Hematopoietic multipotent progenitor cell treated with erythropoietin and hydrocortisone succinate and interleukin-3 and kit ligand, for 8 days (in vitro differentiated cells): ENCODE data around the gene RSPH1.

ENCODE experiments used
- DNase-seq: peaks from one replicate; pipeline ENCODE4 v3.0.0-alpha.2; 2015

Gene RSPH1

GRCh38 chr21:42443181-42443785 is 52.7 kb downstream of the RSPH1 start:
- no peak for DNase-seq

DNA sequence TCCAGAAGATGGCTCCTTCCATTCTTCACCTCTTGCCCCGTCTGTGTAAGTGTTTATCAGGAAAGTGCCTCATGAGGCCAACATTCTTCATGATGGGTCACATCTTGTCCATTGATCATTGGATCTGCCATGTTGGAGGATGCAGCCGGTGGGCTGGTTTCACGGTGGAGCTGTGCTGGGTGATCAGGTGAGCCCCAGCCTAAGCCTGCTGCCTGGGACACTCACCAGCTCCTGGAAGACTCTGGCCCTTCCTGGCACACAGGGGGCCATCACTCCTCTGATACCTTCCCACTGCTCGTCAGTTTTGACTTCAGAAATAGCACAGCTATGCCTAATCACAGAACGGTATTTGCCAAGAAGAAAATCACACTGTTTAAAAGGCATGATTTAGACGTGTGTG is 54.1 kb downstream of the RSPH1 start:
- DNase-seq = no peak

DNA sequence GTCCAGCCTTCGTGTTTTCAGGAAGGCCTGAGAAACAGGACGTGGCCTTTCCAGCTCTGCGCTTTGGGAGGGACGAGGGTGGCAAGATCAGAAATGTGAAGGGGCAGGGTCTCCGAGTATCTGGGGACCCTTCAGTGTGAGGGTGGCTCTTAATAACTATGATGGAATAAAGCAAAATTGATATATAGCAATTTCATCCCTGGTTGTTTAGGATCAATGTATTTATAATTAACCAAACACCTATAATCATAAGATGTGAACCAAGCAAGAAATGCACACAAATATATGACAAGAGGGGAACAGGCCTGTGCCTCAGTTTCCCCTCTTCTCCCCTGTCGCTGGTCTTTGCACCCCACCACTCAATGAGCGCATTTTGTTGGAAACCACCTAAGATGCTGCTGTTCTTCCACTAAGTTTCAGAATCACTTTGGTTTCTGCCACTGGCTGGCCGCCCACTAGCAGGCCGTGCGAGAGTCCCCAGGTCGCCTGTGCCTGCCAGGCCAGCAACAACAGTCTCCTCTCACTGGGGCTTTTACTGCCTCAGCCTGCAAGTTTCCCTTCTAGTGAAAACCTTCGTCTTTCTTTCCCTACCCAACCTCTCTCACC is 55.7 kb downstream of the RSPH1 start:
- no peak for DNase-seq

DNA sequence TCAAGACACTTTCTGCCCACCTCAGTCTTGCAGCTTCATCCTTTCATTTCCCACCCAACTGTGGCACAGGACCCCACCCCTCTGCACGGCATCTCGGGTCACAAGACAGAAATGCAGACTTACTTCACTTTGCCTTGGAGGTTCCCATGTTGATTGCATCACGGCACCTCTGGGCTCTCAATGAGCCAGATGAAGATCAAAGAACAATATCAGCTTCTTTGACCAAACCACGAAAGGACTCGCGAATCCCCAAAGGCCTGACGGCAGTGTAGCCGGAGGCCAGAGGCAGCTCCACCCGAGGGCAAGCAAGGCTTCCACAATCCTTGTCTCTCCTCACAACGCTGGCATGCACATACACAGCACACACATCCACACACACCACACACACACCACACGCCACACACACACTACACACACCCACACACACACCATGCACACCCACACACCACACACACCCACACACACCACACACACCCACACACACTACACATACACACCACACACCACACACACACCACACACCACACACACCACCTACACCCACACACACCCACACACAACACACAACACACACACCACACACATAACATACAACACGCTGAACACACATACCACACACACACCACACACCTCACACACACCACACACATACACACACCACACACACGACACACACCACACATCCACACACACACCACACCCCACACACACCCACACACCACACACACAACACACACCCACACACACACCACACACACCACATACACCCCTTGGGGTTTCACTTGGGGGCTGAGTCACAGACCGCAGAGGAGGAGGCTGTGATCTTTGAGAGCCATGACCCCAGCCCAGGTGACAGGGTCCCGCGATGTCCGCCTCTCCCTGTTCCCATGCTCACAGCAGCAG is 56.5 kb downstream of the RSPH1 start:
- no peak for DNase-seq

GRCh38 chr21:42438316-42439205 is 57.5 kb downstream of the RSPH1 start:
- no peak for DNase-seq

DNA sequence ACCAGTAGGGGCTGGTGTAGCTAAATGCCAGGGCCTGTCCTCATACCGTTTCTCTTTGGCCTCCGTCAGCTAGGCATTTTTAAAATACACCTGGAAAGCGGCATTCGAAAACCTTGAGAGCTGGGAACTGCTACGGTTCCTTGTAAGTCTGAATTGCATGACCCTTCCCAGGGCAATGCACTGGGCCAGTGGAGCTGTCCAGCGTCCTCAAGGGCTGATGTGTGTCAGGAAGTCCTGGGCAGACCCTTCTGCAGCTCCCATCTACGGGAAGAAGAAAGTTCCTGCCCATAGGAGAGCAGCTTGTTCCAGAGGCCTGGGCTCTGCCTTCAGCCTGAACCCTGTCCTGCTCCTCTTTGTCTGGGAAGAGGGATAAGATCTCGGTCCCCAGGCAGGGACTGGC is 58.2 kb downstream of the RSPH1 start:
- no peak for DNase-seq

- DNase-seq = no peak
Measured at GRCh38 chr21:42436914-42437313, 59.1 kb downstream of the RSPH1 start.

- DNase-seq = no peak
Measured at GRCh38 chr21:42435833-42436232, 60.2 kb downstream of the RSPH1 start.

DNA sequence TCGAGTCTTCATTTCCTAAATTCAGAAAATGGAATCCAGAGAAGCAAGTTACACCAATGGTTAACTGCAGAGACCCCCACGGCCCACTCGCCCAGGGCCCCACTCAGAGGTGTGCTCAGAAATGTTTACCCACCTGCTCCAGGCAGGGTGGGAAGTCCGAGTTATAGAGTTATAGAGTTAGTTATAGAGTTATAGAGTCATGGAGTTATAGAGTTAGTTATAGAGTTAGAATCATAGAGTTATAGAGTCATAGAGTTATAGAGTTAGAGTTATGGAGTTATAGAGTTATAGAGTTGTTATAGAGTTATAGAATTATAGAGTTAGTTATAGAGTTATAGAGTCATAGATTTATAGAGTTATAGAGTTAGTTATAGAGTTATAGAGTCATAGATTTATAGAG is 60.6 kb downstream of the RSPH1 start:
- DNase-seq = no peak

DNA sequence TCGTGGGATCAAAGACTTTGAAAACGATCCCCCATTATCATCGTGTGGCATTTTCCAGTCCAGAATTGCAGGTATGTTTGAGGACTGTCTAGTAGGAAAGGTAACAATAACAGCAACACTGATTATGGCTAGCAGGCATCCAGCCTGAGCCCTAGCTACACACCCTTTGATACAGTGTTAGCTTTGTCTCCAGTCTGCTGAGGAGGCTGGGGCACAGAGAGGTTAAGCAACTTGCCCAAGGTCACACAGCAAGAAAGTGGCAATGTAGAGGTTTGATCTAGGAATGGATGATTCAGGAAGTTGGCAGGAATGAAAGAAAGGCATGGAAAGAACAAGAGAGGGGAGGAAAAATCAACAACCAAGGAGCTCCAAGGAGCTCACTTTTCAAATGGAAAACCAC is 61.1 kb downstream of the RSPH1 start:
- no peak for DNase-seq

DNA sequence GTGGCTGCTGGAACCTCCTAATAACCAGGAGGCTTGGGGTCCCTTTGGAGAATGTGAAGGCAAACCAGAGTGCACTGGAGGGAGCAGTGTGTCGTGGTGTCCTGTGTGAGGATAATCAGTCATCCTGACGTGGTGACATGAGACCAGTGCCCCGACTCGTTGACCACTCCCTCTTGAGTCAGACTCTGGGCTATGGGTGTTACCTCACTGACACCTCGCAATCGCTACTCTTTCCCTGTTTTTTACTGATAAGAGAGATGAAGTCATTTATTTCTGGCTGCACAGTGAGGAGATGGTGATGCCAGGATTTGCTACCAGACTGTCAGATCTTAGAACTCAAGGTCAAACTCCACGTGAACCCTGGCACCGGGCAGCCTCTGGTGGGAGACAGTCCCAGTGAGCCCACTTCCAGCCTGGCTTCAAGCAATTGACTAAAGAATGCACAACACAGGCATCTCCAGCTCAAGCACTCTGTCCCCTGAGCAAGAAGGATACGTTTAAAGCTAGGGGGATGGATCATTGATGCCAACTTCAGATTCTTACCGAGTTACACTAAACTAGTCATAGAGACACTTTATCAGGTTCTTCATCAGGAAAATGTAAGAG is 62.0 kb downstream of the RSPH1 start:
- peak; percentile 96 for DNase-seq

- no peak for DNase-seq
Measured at GRCh38 chr21:42432695-42433094, 63.3 kb downstream of the RSPH1 start.

DNA sequence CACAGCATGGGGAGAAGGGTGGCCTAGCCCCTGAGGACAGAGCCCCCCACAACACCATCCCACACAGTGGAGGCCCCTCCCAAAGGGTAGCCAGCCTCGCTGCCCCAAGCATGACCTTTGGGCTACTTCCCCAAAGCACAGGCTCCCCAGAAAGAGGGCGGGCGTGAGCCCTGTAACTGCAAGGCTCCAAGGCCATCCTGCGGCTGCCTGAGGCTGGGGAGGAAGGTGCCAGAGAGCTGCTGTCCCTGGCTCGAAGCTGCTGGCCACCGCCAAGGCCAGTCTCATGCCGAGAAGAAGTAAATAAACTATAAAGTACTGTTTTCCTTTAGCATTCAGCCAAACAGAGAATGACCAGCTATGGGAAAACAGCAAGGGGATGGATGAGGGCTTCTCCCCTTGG is 64.8 kb downstream of the RSPH1 start:
- DNase-seq = no peak

GRCh38 chr21:42430521-42430920 is 65.5 kb downstream of the RSPH1 start:
- DNase-seq = no peak

- no peak for DNase-seq
Measured at GRCh38 chr21:42429856-42430255, 66.2 kb downstream of the RSPH1 start.

DNA sequence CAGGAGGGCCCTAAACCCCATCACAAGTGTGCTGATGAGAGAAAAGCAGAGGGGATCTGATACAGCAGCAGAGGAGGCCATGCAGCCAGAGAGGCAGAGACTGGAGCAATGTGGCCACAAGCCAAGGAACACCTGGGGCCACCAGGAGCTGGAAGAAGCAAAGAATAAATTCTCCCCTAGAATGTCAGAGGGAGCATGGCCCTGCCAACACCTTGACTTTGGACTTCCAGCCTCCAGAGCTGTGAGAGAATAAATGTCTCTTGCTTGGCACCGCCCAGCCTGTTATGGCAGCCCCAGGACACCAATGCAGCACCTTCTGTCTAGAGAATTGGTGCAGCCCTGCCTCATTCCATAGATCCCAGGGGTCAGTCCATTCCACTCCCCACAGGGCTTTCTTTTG is 67.0 kb downstream of the RSPH1 start:
- no peak for DNase-seq

GRCh38 chr21:42427809-42428419 is 68.1 kb downstream of the RSPH1 start:
- DNase-seq = no peak

DNA sequence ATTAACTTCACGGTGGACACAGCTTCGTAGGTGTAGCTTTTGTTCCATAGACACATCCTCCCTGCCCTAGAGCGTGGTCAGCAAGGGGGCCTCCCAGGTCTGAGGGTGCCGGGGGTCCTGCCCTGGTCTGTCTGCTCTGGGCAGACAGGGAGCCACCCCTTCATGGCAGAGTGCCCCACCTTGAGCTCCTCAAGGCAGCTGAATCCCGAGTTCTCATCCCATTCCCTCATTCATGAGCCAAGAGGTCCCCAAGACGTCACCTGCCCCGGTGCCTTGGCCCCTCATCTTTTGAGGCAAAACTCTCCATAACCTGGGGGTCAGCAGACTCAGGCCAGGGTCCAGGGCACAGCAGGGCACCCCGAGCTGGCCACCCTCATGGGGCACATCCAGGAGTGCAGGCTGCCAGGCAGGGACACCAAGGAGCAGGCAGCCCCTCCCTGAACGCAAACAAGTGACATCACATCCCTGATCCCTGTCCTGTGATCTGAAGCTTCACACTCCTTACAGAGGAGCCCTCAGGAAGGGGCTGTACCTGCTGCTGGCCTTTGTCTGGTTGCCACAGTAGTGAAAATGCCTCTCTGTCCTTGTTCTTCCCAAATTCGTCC is 69.0 kb downstream of the RSPH1 start:
- no peak for DNase-seq

GRCh38 chr21:42426424-42426823 is 69.6 kb downstream of the RSPH1 start:
- DNase-seq = no peak

DNA sequence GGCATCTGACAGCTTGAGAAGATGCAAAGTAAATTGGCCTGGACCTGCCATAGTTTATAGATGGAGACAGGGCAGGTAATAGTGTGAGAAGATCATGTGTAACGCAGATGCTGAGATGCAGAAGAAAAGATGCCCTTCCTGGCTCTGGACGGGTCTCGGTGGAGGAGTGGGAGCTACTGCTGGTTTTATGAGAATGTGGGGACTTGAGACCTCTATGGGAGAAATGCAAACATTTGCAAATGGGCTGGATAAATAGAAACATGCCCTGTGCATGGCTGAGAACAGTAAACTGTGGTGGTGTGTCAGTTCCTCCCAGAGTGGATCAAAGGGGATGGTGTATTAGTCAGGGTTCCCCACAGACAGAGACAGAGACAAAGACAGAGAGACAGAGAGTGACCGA is 70.4 kb downstream of the RSPH1 start:
- no peak for DNase-seq

- no peak for DNase-seq
Measured at GRCh38 chr21:42424914-42425541, 71.0 kb downstream of the RSPH1 start.
